AG09309 (cell line): ENCODE measurements around the gene DNAJB8.
A peak's percentile ranks its signal among the peaks of the same experiment; 100 is the strongest.

Source experiments
- DNase-seq: peaks from one replicate; pipeline ENCODE4 v3.0.0-alpha.2; 2010; ENCODE audit warnings: low read depth
- H3K4me3 ChIP-seq: 2 replicates; pipeline ENCODE4 v1.5.1; 2011; ENCODE audit warnings: mild to moderate bottlenecking, low read depth, low read length, moderate library complexity; ENCODE audit not compliant: control insufficient read depth
- CTCF ChIP-seq: IDR thresholded peaks from 2 replicates; pipeline ENCODE4 v1.5.1; 2011; ENCODE audit warnings: mild to moderate bottlenecking, low read depth, low read length, inconsistent platforms; ENCODE audit not compliant: insufficient read depth, control insufficient read depth; ENCODE audit errors: missing control alignments

Gene DNAJB8

GRCh38 chr3:128468285-128468790 is 1.6 kb upstream of the DNAJB8 start:
- TF ChIP-seq CTCF = no peak
- DNase-seq = no peak
- H3K4me3 ChIP-seq = no peak overlapping the region

GRCh38 chr3:128464702-128465101 is 2.0 kb downstream of the DNAJB8 start:
- no peak for DNase-seq
- no peak for TF ChIP-seq CTCF
- H3K4me3 ChIP-seq = no peak overlapping the region

GRCh38 chr3:128464188-128464587 is 2.5 kb downstream of the DNAJB8 start:
- DNase-seq = no peak
- no peak overlapping the region for H3K4me3 ChIP-seq
- peak; percentile 23 for TF ChIP-seq CTCF

- DNase-seq = no peak
- no peak for TF ChIP-seq CTCF
- no peak overlapping the region for H3K4me3 ChIP-seq
These were observed 2.9 kb downstream of the DNAJB8 start for GRCh38 chr3:128463771-128464170.

- no peak overlapping the region for H3K4me3 ChIP-seq
- no peak for DNase-seq
- no peak for TF ChIP-seq CTCF
These were observed 3.3 kb downstream of the DNAJB8 start for GRCh38 chr3:128463354-128463753.

- H3K4me3 ChIP-seq = no peak overlapping the region
- DNase-seq = no peak
- no peak for TF ChIP-seq CTCF
These were observed 3.8 kb downstream of the DNAJB8 start for GRCh38 chr3:128462931-128463330.
